Naive thymus-derived CD8-positive, alpha-beta T cell (primary cell): ENCODE data around the gene GSG1. TPM values are rescaled to one million over a fixed set of nuclear protein-coding genes. Genes with fewer than 3 reads are reported as not detected.
A peak's percentile ranks its signal among the peaks of the same experiment; 100 is the strongest.
"Not testable (repeated sequence)": the region's sequence is repeated elsewhere in the genome, so short reads cannot be mapped to it uniquely, and the experiment has no call there.

Experiments
- ATAC-seq, 2 donors: fragments of 150-1000 bp; cut with Tn5 transposase in 1 of 2; sonication (Bioruptor Pico), chemical (Tn5 transposase) in 1 of 2; 1 replicate in 1 of 2; 2 replicates in 1 of 2; pipeline ENCODE4 v1.10.0; 2021; ENCODE audit warnings: mild to moderate bottlenecking in 2 of 2, moderate library complexity in 2 of 2
- POLR2A ChIA-PET: fragments of 350-600 bp; sonication (Branson Sonifier 250); formaldehyde crosslinking; loops from one replicate; lab custom pipeline; 2021; ENCODE audit warnings: antibody characterized with exemption; lab: Charles Lee
- DNase-seq, 10 donors: peaks; one replicate each; pipeline versions ENCODE4 v3.0.0 to v3.0.0-alpha.2; 2020 to 2022
- H3K27ac Mint-ChIP-seq, 10 donors: one replicate each; pipeline ENCODE4 v1.8.0; 2020 to 2022; ENCODE audit warnings: mild to moderate bottlenecking in 10 of 10, mixed read lengths in 10 of 10, moderate library complexity in 4 of 10, inconsistent platforms in 1 of 10
- H3K27me3 Mint-ChIP-seq, 5 donors: one replicate each; pipeline ENCODE4 v1.8.0; 2021 to 2022; ENCODE audit warnings: mixed read lengths in 5 of 5
- H3K36me3 Mint-ChIP-seq, 3 donors: one replicate each; pipeline ENCODE4 v1.8.0; 2020 to 2022; ENCODE audit warnings: mixed read lengths in 3 of 3, mild to moderate bottlenecking in 2 of 3, inconsistent platforms in 1 of 3
- H3K4me1 Mint-ChIP-seq, 4 donors: one replicate each; pipeline ENCODE4 v1.8.0; 2021 to 2022; ENCODE audit warnings: mixed read lengths in 4 of 4
- H3K4me3 Mint-ChIP-seq, 10 donors: one replicate each; pipeline ENCODE4 v1.8.0; 2020 to 2022; ENCODE audit warnings: mild to moderate bottlenecking in 10 of 10, mixed read lengths in 10 of 10, moderate library complexity in 6 of 10, inconsistent platforms in 1 of 10
- H3K9me3 Mint-ChIP-seq, 9 donors: one replicate each; pipeline ENCODE4 v1.8.0; 2020 to 2022; ENCODE audit warnings: mixed read lengths in 9 of 9, mild to moderate bottlenecking in 3 of 9, inconsistent platforms in 1 of 9, moderate library complexity in 1 of 9
- polyA plus RNA-seq, 3 donors: library from polyadenylated mRNA; unstranded; fragments of 300-500 nt; fragmentation: Illumina TruSeq; gene quantifications; one replicate each; pipeline ENCODE4 v1.2.3, GENCODE V29; 2021
- total RNA-seq, 8 experiments: library from RNA in 2 of 8; stranded (reverse) in 2 of 8; gene quantifications; one replicate each; pipeline ENCODE4 v1.2.3 and lab custom pipeline; 2021 to 2026

Gene GSG1
- total and polyA plus RNA-seq, 5 experiments from 2014 or later, result 0.21 TPM; not detected in 4

DNA sequence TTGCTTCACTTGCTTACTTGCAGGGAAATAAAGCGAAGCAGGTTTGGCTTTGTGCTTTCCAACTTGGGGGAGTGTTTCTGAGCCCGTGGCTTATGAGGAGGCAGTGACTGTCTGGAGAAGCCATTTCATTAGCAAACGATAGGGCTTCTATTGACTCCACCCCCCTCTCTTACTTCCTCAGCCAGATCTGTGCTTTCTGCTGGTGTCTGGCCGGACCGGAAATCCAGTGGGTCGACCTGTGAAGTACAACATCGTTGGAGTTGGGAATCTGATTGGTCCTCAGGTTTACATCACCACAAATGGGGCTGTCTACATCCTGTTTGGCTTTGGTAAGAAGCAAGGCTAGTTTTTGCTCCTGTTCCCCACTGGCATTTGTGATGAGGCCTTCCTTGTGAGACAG lies 37.0 kb downstream of the GSG1 start:
- ATAC-seq, result no peak
- Mint-ChIP-seq H3K9me3 (no peaks in the 10 kb centered on the region), H3K4me1 (peaks cover 0 to 2% (median 0%) of the 10 kb centered on the region in 4 donors), H3K4me3 (no peak overlapping the region), H3K36me3 (peaks cover 0 to 42% (median 32%) of the 10 kb centered on the region in 3 donors), H3K27ac (no peak overlapping the region), H3K27me3 (no peaks in the 10 kb centered on the region)
- POLR2A ChIA-PET, result no interaction called here
- DNase-seq, result no peak

DNA sequence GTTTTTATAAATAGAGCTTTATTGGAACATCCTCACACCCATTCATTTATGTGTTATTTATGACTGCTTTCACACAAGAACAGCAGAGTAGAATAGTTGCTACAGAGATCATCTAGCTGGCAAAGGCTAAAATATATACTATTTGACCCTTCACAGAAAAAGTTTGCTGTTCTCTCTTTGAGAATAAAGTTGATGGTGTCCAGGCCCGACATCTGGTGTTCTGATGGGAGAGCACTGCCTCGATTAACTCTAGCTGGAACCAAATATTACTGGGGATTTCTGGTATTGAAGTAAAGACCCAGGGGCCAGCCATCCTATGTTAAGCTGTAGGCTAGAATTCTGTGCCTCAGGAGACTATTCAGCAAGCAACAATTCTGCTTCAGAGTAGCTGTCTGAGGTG lies 37.5 kb downstream of the GSG1 start:
- H3K4me1 Mint-ChIP-seq, result peaks cover 0 to 2% (median 0%) of the 10 kb centered on the region in 4 donors
- H3K36me3 Mint-ChIP-seq, result peaks cover 0 to 42% (median 33%) of the 10 kb centered on the region in 3 donors
- H3K9me3 Mint-ChIP-seq, result no peaks in the 10 kb centered on the region
- ATAC-seq, result no peak
- POLR2A ChIA-PET, result no interaction called here
- DNase-seq, result no peak
- H3K27me3 Mint-ChIP-seq, result no peaks in the 10 kb centered on the region
- H3K27ac Mint-ChIP-seq, result no peak overlapping the region
- H3K4me3 Mint-ChIP-seq, result no peak overlapping the region

DNA sequence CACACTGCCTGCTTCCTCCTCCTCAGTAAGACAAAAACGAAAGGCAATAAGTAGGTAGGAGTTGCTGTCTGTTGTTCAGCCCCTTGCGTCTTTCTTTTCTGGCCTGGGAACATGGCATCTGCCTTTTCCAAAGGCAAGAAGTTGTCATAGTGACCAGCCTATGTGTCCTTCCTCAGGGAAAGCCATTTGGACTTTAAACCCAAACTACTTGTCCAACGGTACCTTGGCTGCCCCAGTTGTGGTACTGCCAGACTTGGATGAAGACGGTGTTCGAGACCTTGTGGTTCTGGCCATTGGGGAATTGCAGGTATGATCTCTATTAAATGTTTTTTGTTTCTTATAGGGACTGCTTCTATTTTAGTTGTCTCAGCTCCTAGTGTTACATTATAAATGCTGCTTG lies 40.8 kb downstream of the GSG1 start:
- no peak overlapping the region for H3K4me3 Mint-ChIP-seq
- H3K4me1 Mint-ChIP-seq, result peaks cover 0 to 2% (median 0%) of the 10 kb centered on the region in 4 donors
- H3K36me3 Mint-ChIP-seq, result peaks cover 0 to 50% (median 46%) of the 10 kb centered on the region in 3 donors
- ATAC-seq, result no peak
- POLR2A ChIA-PET, result no interaction called here
- H3K9me3 Mint-ChIP-seq, result no peaks in the 10 kb centered on the region
- H3K27ac Mint-ChIP-seq, result no peak overlapping the region
- no peaks in the 10 kb centered on the region for H3K27me3 Mint-ChIP-seq
- DNase-seq, result no peak

DNA sequence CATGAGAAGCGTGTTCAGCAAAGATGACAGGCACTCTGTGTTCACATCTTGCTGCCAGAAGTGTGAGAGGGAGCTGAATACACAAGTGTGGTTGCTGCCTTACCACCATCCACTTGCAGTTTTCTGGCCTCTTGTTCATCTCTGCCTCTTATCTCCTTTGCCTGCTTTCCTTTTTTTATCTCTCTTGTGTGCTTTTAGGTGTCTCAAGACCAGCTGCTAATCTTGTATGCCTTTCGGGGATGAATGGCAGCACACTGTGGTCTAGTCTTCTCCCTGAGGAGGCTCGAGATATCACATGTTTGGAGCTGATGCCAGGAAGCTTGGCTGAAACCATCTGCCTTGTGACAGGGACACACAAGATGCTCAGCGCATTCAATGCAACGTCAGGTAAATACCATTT lies 42.1 kb downstream of the GSG1 start:
- no peaks in the 10 kb centered on the region for H3K4me1 Mint-ChIP-seq
- ATAC-seq, result no peak

DNA sequence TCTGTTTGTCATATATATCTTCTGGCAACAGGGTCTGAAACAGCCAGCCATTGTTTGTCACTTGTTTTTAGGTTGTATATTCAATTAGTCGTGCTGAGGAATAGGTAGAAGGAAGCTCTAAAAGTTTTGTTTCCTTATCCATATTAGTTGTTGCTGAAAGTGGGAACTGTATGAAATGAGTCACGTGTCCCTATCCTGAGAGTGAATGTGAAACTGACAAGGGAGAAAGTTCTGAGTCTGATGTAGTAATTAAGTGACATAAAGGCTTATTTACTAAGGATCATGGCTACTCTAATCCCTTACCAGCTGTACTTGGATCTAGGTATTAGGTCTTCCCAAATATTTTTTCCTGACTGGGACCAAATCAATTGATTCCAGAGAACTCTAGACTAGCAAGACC lies 42.9 kb downstream of the GSG1 start:
- Mint-ChIP-seq H3K27ac (no peak overlapping the region), H3K4me1 (no peaks in the 10 kb centered on the region), H3K4me3 (no peak overlapping the region), H3K36me3 (peaks cover 0 to 55% (median 46%) of the 10 kb centered on the region in 3 donors), H3K27me3 (no peaks in the 10 kb centered on the region), H3K9me3 (peaks cover 0 to 1% (median 0%) of the 10 kb centered on the region in 9 donors)
- DNase-seq (no peak), ATAC-seq (no peak)
- POLR2A ChIA-PET, result no interaction called here

More for the DNA sequence above, 42.1 kb downstream of the GSG1 start:
- Mint-ChIP-seq H3K4me3 (no peak overlapping the region), H3K9me3 (no peaks in the 10 kb centered on the region), H3K27me3 (no peaks in the 10 kb centered on the region), H3K36me3 (peaks cover 0 to 49% (median 44%) of the 10 kb centered on the region in 3 donors), H3K27ac (no peak overlapping the region)
- POLR2A ChIA-PET, result no interaction called here
- no peak for DNase-seq

DNA sequence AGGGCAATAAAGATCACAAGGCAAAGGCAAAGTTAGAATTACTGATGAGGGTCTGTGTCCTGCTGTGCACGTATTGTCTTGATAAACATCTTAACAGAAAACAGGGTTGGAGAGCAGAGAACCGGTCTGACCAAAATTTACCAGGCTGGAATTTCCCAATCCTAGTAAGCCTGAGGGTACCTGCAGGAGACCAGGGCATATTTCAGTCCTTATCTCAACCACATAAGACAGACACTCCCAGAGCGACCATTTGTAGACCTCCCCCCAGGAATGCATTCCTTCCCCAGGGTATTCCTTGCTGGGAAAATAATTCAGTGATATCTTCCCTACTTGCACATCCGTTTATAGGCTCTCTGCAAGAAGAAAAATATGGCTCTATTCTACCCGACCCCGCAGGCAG lies 49.9 kb downstream of the GSG1 start:
- POLR2A ChIA-PET, H3K4me3 Mint-ChIP-seq, DNase-seq, H3K27me3 Mint-ChIP-seq, H3K4me1 Mint-ChIP-seq, ATAC-seq, H3K27ac Mint-ChIP-seq: not testable (repeated sequence)
- Mint-ChIP-seq H3K36me3 (peaks cover 12 to 25% (median 15%) of the 10 kb centered on the region in 3 donors), H3K9me3 (peaks cover 0 to 19% (median 5%) of the 10 kb centered on the region in 9 donors)

DNA sequence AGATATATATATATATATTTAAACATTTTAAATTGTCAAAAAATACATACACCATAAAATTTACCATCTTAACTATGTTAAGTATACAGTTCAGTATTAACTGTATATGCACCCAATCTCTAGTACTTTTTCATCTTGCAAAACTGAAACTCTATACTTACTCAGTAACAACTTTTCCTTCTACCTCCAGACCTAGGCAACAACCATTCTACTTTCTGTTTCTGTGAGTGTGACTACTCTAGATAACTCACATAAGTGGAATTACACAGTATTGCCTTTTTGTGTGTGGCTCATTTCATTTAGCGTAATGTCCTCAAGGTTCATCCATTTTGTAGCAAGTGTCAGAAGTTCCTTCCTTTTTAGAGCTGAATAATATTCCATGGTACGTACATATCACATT lies 51.0 kb downstream of the GSG1 start:
- H3K4me3 Mint-ChIP-seq, result no peak overlapping the region
- ATAC-seq, result no peak
- POLR2A ChIA-PET, result no interaction called here

DNA sequence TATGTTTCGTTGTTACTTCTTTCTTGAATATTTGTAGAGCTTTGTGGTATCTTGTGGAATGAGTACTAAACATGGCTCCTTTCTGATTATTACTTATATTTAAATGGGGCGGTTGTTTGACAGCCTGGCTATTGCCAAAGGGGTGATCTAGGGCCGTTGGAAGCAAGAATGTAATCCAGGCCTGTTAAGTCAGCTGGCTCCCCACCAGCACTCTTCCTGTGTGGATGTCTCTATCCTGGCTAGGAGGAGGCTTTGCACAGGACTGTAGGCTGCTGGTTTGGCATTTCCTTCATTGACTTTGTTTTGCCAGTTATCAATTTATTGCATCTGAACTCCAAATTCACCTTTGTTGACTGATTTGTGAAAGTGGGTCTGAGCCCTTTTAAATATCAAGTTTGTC lies 53.7 kb downstream of the GSG1 start:
- POLR2A ChIA-PET, result no interaction called here
- Mint-ChIP-seq H3K9me3 (peaks cover 0 to 19% (median 4%) of the 10 kb centered on the region in 9 donors), H3K4me3 (no peak overlapping the region), H3K36me3 (peaks cover 0 to 12% (median 10%) of the 10 kb centered on the region in 3 donors), H3K27ac (no peak overlapping the region), H3K4me1 (peaks cover 4 to 24% (median 11%) of the 10 kb centered on the region in 4 donors), H3K27me3 (no peaks in the 10 kb centered on the region)
- DNase-seq, result no peak
- no peak for ATAC-seq

More for the DNA sequence above, 51.0 kb downstream of the GSG1 start:
- Mint-ChIP-seq H3K9me3 (peaks cover 0 to 19% (median 5%) of the 10 kb centered on the region in 9 donors), H3K27ac (no peak overlapping the region), H3K36me3 (peaks cover 6 to 22% (median 12%) of the 10 kb centered on the region in 3 donors), H3K4me1 (peaks cover 0 to 6% (median 3%) of the 10 kb centered on the region in 4 donors), H3K27me3 (no peaks in the 10 kb centered on the region)
- DNase-seq, result no peak

DNA sequence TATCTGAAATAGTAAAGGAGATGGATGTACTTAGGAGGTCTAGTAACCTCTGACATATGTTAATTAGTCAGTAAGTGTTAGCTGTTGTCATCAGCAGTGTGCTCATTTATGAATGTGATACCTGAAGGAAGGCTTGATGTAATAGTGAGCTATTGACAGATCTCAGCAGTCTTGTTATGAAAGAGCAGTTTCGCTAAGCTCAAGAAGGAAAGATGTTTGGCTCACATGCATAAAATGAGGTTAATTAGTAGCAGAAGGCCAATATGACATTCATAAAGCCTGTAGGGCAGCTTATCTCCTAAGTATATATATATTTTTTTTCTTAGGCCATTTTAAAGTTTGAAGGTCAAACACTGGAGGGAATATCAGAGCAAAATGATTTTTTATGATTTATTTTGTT lies 56.5 kb downstream of the GSG1 start:
- ATAC-seq, result no peak
- DNase-seq, result no peak
- peaks cover 0 to 7% (median 0%) of the 10 kb centered on the region in 5 donors for H3K27me3 Mint-ChIP-seq
- POLR2A ChIA-PET, result no interaction called here
- no peaks in the 10 kb centered on the region for H3K36me3 Mint-ChIP-seq
- H3K4me3 Mint-ChIP-seq, result peak overlapping the region in 1 of 10 donors; percentile 22
- peaks cover 4 to 24% (median 18%) of the 10 kb centered on the region in 4 donors for H3K4me1 Mint-ChIP-seq
- H3K27ac Mint-ChIP-seq, result no peak overlapping the region
- no peaks in the 10 kb centered on the region for H3K9me3 Mint-ChIP-seq

DNA sequence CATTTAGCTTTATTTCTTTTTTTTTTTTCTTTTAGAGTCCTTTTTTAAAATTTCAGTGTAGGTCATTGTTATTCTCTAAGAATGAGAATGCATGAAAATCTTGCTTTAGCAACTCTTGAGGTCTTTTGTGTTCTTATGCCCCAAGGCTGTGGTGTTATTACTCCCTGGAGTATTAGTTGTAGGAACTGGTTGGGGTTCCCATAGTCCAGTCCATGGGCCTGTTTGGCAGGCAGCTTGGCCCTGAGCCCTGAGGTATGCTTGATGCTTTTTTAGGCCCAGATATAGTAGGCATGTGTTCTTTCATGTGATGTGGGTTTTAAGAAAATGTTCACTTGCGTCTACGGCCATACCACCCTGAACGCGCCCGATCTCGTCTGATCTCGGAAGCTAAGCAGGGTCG lies 57.7 kb downstream of the GSG1 start:
- POLR2A ChIA-PET, result interaction anchor here (0.7 kb wide), 1 partner anchor 560 kb away, joined by 3 read pairs; no protein-coding TSS in a partner anchor
- H3K4me1 Mint-ChIP-seq, result peaks cover 4 to 18% (median 18%) of the 10 kb centered on the region in 4 donors
- H3K27me3 Mint-ChIP-seq, result peaks cover 0 to 7% (median 0%) of the 10 kb centered on the region in 5 donors
- no peak for ATAC-seq
- H3K4me3 Mint-ChIP-seq, result peak overlapping the region in 7 of 10 donors; percentile 36 to 93 (median 82)
- no peak for DNase-seq
- H3K27ac Mint-ChIP-seq, result no peak overlapping the region
- H3K36me3 Mint-ChIP-seq, result no peaks in the 10 kb centered on the region
- no peaks in the 10 kb centered on the region for H3K9me3 Mint-ChIP-seq

DNA sequence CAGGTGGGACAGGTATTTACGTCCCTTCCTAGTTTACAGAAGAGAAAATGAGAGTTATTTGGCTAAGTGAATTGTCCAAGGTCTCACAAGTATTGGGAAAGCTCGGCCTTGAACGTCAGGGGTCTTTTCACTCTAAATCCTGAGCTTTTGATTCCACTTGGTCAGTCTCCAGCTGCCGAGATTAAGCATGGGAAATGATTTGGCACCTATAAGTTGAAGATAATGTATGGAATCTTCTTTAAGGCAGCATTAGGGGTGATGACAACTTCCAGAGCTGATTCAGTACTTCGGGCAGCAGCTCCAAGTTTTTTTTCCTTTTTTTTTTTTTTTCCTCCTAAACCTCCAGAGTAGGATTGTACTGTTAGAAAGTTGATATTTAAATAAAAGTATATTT lies 58.6 kb downstream of the GSG1 start:
- Mint-ChIP-seq H3K4me1 (peaks cover 2 to 20% (median 18%) of the 10 kb centered on the region in 4 donors), H3K4me3 (peak overlapping the region; percentile 82 to 93 (median 88)), H3K27ac (peak overlapping the region in 8 of 10 donors; percentile 29 to 88 (median 74)), H3K9me3 (no peaks in the 10 kb centered on the region), H3K27me3 (peaks cover 0 to 7% (median 0%) of the 10 kb centered on the region in 5 donors), H3K36me3 (no peaks in the 10 kb centered on the region)
- POLR2A ChIA-PET, result interaction anchor here (0.6 to 0.7 kb wide), 2 partner anchors 8 to 54 kb away, joined by 3 read pairs; no protein-coding TSS in a partner anchor
- ATAC-seq (no peak), DNase-seq (no peak)

DNA sequence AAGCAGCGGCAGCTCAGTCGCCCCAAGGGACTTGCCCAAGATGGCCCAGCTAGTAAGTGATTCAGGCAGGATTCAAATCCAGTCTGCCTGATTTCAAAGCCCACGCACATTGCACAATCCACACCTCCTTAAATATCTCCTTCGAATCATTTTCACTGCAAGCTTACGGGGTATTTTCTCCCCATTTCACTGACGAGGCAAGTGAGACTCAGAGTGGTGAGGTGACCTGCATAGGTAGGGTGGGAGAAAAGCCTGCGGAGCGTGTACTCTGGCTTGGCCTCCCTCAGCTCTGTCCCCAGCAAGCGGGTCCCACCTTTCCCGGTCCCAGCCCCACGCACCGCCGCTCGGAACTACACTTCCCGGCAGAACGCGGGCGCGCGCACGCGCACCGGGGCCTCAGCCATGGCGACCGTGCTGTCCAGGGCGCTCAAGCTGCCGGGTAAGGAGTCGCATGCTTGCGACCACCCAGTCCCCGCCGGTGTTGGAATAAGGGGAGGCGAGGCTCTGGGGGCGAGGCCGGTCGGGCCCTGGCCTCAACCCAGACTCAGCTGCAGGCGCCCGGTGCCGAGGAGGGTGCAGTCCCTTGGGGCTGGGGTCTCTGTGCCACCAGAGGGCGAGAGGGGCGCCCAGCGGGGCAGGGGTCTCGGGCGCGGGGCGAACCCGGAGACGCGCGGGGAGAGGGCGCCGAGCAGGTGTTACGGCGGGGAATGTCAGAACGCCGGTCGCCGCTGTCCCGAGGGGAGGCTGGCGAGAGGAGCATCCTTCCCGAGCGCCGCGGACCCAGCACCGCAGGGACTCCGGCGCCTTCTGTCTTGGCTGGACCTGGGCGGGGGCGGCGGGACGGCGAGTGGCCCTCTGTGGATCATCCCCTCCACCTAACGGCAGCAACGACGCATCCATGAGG lies 59.2 kb downstream of the GSG1 start, which contains the start of gene FAM234B:
Gene FAM234B (plus strand): TSS at position 380 of the 904 bp plus-strand sequence. CDS start 23 bp downstream, at position 403.
- POLR2A ChIA-PET, result interaction anchor here (0.9 kb wide), 1 partner anchor 43 kb away, joined by 3 read pairs; no protein-coding TSS in a partner anchor
- H3K27me3 Mint-ChIP-seq, result peaks cover 0 to 7% (median 0%) of the 10 kb centered on the region in 5 donors
- H3K4me1 Mint-ChIP-seq, result peaks cover 2 to 23% (median 17%) of the 10 kb centered on the region in 4 donors
- H3K9me3 Mint-ChIP-seq, result no peaks in the 10 kb centered on the region
- peak within 1 kb of the TSS; percentile 82 to 93 (median 88) for H3K4me3 Mint-ChIP-seq
- DNase-seq (peak; percentile 52 to 86 (median 67)), ATAC-seq (peak; percentile 97 to 99)
- H3K27ac Mint-ChIP-seq, result peak within 1 kb of the TSS; percentile 56 to 89 (median 72)
- H3K36me3 Mint-ChIP-seq, result no peaks in the 10 kb centered on the region
